Right atrium auricular region (tissue), 2 donors: Measurements from ENCODE around the gene CDK15. TPM values are rescaled to one million over a fixed set of nuclear protein-coding genes. Genes with fewer than 3 reads are reported as not detected.

Source experiments
- DNase-seq: peaks from one replicate; pipeline ENCODE4 v3.0.0-alpha.2; 2019; ENCODE audit warnings: low spot score
- H3K27ac ChIP-seq, 2 donors: fragments of 200-600 bp; sonication (generic); 1 replicate in 1 of 2; 2 replicates in 1 of 2; pipeline ENCODE4 v1.5.1; 2016 to 2019
- H3K27me3 ChIP-seq, 2 donors: fragments of 200-600 bp; sonication (generic); one replicate each; pipeline versions ENCODE4 v1.5.1 to v1.6.0; 2017 to 2019
- H3K36me3 ChIP-seq: fragments of 200-600 bp; sonication (generic); one replicate; pipeline ENCODE4 v1.5.1; 2016
- H3K4me1 ChIP-seq, 2 donors: fragments of 200-600 bp; sonication (generic); one replicate each; pipeline versions ENCODE4 v1.5.1 to v1.6.0; 2017 to 2019
- H3K4me3 ChIP-seq, 2 donors: fragments of 200-600 bp; sonication (generic); 1 replicate in 1 of 2; 2 replicates in 1 of 2; pipeline ENCODE4 v1.5.1; 2017 to 2019; ENCODE audit warnings: mild to moderate bottlenecking in 1 of 2, moderate library complexity in 1 of 2
- H3K9me3 ChIP-seq, 2 donors: fragments of 200-600 bp; sonication (generic); one replicate each; pipeline ENCODE4 v1.5.1; 2019
- total RNA-seq, 2 donors: library from RNA; depleted of rRNA; stranded (reverse); fragments of >200 nt; gene quantifications; one replicate each; pipeline ENCODE4 v1.1.0, GENCODE V29; 2016
- TF ChIP-seq, protein P1 (sequence below), 2 donors: fragments of 200-600 bp; sonication (generic); IDR thresholded peaks; one replicate each; pipeline ENCODE4 v1.5.1; 2019; ENCODE audit warnings: antibody characterized with exemption in 2 of 2

CDK15 gene
- total RNA-seq, 2 donors from 2014 or later: not detected

DNA sequence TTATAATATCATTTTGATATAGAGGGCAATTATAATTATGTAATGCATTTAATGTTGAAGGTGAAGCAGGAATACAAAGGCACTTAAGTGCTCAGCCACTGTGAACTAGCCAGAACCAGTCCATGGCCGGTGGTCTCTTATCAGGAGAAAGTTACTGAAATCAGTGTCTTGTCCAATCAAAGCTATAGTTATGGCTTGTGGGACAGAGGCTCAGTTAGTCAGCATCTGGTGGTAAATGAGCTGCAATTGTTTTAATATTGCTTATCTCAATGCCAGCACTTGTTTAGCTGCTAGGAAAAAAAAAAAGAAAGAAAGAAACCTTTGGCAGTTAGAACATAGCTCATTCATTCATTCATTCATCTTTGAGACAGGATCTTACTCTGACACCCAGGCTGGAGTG is 21.8 kb upstream of the CDK15 start:
- Histone ChIP-seq H3K27me3 (no peaks in the 10 kb centered on the region), H3K4me3 (no peak overlapping the region), H3K9me3 (no peaks in the 10 kb centered on the region), H3K4me1 (peaks cover 0 to 7% of the 10 kb centered on the region in 2 donors), H3K36me3 (no peaks in the 10 kb centered on the region), H3K27ac (no peak overlapping the region)
- TF ChIP-seq, protein P1, sequence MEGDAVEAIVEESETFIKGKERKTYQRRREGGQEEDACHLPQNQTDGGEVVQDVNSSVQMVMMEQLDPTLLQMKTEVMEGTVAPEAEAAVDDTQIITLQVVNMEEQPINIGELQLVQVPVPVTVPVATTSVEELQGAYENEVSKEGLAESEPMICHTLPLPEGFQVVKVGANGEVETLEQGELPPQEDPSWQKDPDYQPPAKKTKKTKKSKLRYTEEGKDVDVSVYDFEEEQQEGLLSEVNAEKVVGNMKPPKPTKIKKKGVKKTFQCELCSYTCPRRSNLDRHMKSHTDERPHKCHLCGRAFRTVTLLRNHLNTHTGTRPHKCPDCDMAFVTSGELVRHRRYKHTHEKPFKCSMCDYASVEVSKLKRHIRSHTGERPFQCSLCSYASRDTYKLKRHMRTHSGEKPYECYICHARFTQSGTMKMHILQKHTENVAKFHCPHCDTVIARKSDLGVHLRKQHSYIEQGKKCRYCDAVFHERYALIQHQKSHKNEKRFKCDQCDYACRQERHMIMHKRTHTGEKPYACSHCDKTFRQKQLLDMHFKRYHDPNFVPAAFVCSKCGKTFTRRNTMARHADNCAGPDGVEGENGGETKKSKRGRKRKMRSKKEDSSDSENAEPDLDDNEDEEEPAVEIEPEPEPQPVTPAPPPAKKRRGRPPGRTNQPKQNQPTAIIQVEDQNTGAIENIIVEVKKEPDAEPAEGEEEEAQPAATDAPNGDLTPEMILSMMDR (IDR thresholded peaks at IDR 0.05): no peak
- DNase-seq: no peak

DNA sequence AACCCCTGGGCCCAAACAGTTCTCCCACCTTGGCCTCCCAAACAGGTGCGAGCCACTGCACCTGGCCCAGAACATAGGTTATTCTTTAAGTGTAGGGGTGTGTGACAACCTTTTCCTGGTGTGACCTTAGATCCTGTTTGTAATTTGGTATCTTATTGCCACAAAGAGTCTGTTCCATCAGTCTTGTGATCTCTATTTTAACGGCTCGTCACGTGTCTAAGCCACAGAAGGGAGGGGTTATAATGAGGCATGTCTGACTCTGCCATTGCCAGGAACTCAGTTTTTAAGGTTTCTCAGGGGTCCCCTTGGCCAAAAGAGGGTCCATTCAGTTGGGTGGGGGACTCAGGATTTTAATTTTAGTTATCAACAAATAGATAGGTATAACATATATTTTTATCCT is 21.2 kb upstream of the CDK15 start:
- no peak overlapping the region for H3K27ac ChIP-seq
- H3K4me3 ChIP-seq: no peak overlapping the region
- H3K27me3 ChIP-seq: no peaks in the 10 kb centered on the region
- TF ChIP-seq, protein P1 (IDR thresholded peaks at IDR 0.05): no peak
- no peaks in the 10 kb centered on the region for H3K36me3 ChIP-seq
- no peak for DNase-seq
- H3K9me3 ChIP-seq: no peaks in the 10 kb centered on the region
- H3K4me1 ChIP-seq: peaks cover 0 to 2% of the 10 kb centered on the region in 2 donors

DNA sequence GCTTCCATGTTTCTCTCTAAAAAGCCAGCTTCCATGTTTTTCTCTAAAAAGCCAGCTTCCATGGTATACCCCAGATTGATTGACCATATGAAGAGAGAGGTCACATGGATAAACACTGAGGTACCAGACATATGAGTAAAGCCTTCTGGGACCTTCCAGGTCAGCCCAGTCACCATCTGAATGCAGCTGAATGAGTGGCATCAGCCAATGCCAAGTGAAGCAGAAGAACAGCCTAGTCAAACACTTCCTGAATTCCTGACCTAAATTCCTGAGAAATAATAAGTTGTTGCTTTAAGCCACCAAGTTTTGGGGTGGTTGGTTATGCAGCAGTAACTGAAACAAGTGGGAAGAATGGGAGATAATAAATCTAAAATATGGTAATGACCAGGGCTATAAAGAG is 19.9 kb upstream of the CDK15 start:
- no peak overlapping the region for H3K27ac ChIP-seq
- H3K4me1 ChIP-seq: no peaks in the 10 kb centered on the region
- no peaks in the 10 kb centered on the region for H3K36me3 ChIP-seq
- H3K4me3 ChIP-seq: no peak overlapping the region
- no peak for DNase-seq
- H3K27me3 ChIP-seq: no peaks in the 10 kb centered on the region
- no peaks in the 10 kb centered on the region for H3K9me3 ChIP-seq
- TF ChIP-seq, protein P1 (IDR thresholded peaks at IDR 0.05): no peak

DNA sequence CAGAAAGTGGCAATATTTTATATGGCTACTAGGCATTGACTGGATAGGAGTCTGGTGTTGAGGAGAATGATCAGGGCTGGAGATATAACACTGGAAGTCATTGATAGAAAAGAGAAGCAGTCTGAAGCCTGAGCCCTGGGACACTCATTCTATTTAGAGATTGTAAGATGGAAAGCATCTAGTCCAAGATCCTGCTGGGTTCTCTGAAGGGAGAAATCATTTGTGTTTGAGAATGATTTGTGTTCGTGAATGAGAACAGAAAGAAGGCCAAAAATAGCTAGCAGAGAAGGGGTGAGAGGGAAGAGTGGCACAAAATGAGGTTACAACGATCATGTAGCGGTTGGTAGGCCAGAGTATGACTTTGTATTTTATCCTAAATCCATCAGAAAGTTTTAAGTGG is 18.0 kb upstream of the CDK15 start:
- TF ChIP-seq, protein P1 (IDR thresholded peaks at IDR 0.05): no peak
- H3K4me1 ChIP-seq: no peaks in the 10 kb centered on the region
- no peaks in the 10 kb centered on the region for H3K9me3 ChIP-seq
- H3K27me3 ChIP-seq: no peaks in the 10 kb centered on the region
- H3K4me3 ChIP-seq: no peak overlapping the region
- no peaks in the 10 kb centered on the region for H3K36me3 ChIP-seq
- DNase-seq: no peak
- no peak overlapping the region for H3K27ac ChIP-seq

DNA sequence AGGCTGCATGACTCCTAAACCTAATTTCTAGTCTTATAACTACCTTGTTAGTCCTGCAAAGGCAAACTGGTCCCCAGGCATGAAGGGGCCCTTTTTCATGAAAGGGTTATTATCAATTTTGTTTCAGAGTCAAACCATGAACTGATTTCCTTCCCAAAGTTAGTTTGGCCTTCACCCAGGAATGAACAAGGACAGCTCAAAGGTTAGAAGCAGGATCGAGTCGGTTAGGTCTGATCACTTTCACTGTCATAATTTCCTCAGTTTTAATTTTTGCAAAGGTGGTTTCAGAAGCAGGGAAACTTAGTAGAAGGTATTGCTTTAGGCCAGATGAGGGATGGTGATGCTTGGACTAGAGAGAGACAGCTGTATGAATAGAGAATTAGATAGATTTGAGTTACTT is 16.9 kb upstream of the CDK15 start:
- H3K9me3 ChIP-seq: no peaks in the 10 kb centered on the region
- TF ChIP-seq, protein P1 (IDR thresholded peaks at IDR 0.05): no peak
- no peak overlapping the region for H3K4me3 ChIP-seq
- no peaks in the 10 kb centered on the region for H3K27me3 ChIP-seq
- H3K4me1 ChIP-seq: no peaks in the 10 kb centered on the region
- no peak for DNase-seq
- H3K36me3 ChIP-seq: no peaks in the 10 kb centered on the region
- no peak overlapping the region for H3K27ac ChIP-seq

DNA sequence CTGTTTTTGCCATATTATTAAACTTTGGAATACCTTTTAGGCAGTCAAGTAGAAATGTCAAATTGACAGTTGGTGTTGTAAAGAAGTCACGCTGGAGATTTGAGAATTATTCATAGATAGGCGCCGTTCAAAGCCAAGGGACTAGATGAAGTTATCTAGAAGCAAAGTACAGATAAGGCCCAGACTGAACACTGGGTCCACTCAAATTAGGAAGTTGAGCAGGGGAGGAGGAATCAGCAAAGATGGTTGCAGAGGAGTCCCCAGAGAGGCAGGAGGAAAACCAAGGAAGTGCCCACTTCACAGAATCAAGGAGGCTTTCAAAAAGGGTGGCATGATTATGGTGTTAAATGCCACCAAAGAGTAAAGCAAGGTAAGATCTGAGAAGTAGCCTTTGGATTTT is 16.0 kb upstream of the CDK15 start:
- Histone ChIP-seq H3K27ac (no peak overlapping the region), H3K9me3 (no peaks in the 10 kb centered on the region), H3K27me3 (no peaks in the 10 kb centered on the region), H3K36me3 (no peaks in the 10 kb centered on the region), H3K4me3 (no peak overlapping the region), H3K4me1 (no peaks in the 10 kb centered on the region)
- TF ChIP-seq, protein P1 (IDR thresholded peaks at IDR 0.05): no peak
- no peak for DNase-seq
